Left lung (tissue), 10 donors: ENCODE results near the gene GASK1A. TPM values are rescaled to one million over a fixed set of nuclear protein-coding genes. Genes with fewer than 3 reads are reported as not detected.
"Not testable (repeated sequence)": the region's sequence is repeated elsewhere in the genome, so short reads cannot be mapped to it uniquely, and the experiment has no call there.

ENCODE experiments used
- ATAC-seq: fragments of 200-7000 bp; cut with Tn5 transposase; one replicate; pipeline ENCODE4 v1.9.1; 2020; ENCODE audit warnings: moderate library complexity
- DNase-seq, 4 donors: peaks; one replicate each; pipeline ENCODE4 v3.0.0-alpha.2; 2013 to 2020
- H3K27ac ChIP-seq, 2 donors: fragments of 200-600 bp; sonication (generic) in 1 of 2; one replicate each; pipeline versions ENCODE4 v1.5.0 to v1.8.0; 2020 to 2021
- H3K27me3 ChIP-seq, 2 donors: fragments of 200-600 bp; sonication (generic) in 1 of 2; one replicate each; pipeline versions ENCODE4 v1.5.0 to v1.8.0; 2020 to 2021
- H3K36me3 ChIP-seq, 2 donors: fragments of 200-600 bp; sonication (generic) in 1 of 2; one replicate each; pipeline versions ENCODE4 v1.5.0 to v1.8.0; 2020 to 2021
- H3K4me1 ChIP-seq, 2 donors: fragments of 200-600 bp; one replicate each; pipeline ENCODE4 v1.8.0; 2021
- H3K4me3 ChIP-seq, 2 donors: fragments of 200-600 bp; sonication (generic) in 1 of 2; one replicate each; pipeline versions ENCODE4 v1.5.0 to v1.8.0; 2020 to 2021; ENCODE audit warnings: mild to moderate bottlenecking in 1 of 2
- H3K9me3 ChIP-seq, 2 donors: fragments of 200-600 bp; sonication (generic) in 1 of 2; one replicate each; pipeline versions ENCODE4 v1.5.0 to v1.8.0; 2020 to 2021
- CTCF ChIP-seq, 2 donors: fragments of 200-600 bp; sonication (generic) in 1 of 2; IDR thresholded peaks; one replicate each; pipeline versions ENCODE4 v1.5.0 to v1.8.0; 2021; ENCODE audit warnings: antibody characterized with exemption in 2 of 2
- intact Hi-C, 2 donors: fragments of 100-400 bp; cut with DNase I; formaldehyde crosslinking; loops; one replicate each; pipeline versions ENCODE4 v1.11.2 to v1.14.2; 2022
- polyA plus RNA-seq, 6 donors: library from polyadenylated mRNA; unstranded; fragments of 120-200 nt; gene quantifications; one replicate each; pipeline ENCODE4 v1.2.1, GENCODE V29; 2013; ENCODE audit not compliant: insufficient read length in 6 of 6
- total RNA-seq, 2 donors: library from RNA; stranded (reverse); fragmentation: NEBNext Ultra II Directional; extraction: Animal tissue kit (Norgen Biotek cat#: 25700); gene quantifications; one replicate each; pipeline ENCODE4 v1.2.1, GENCODE V29; 2021
- donor health status: DM: no; HTN: yes; CAD: no.
- donor health status: DM: no; HTN: no; CAD: no.

Gene GASK1A
- total and polyA plus RNA-seq, 8 donors, result 3.1 to 12.3 (median 4.2) TPM

GRCh38 chr3:42970557-42970956 lies 8.6 kb upstream of the GASK1A start:
- no peak overlapping the region for H3K4me3 ChIP-seq
- intact Hi-C loops, result no loop called here
- no peaks in the 10 kb centered on the region for H3K4me1 ChIP-seq
- no peak overlapping the region for H3K27ac ChIP-seq
- peaks cover 0 to 17% of the 10 kb centered on the region in 2 donors for H3K9me3 ChIP-seq
- H3K36me3 ChIP-seq, result no peaks in the 10 kb centered on the region
- no peaks in the 10 kb centered on the region for H3K27me3 ChIP-seq
- ATAC-seq, result no peak
- no peak for DNase-seq
- no peak for TF ChIP-seq CTCF (IDR thresholded peaks at IDR 0.05)

- no peak for ATAC-seq
- Histone ChIP-seq H3K9me3 (peaks cover 0 to 17% of the 10 kb centered on the region in 2 donors), H3K27me3 (no peaks in the 10 kb centered on the region), H3K27ac (no peak overlapping the region), H3K4me1 (no peaks in the 10 kb centered on the region), H3K4me3 (no peak overlapping the region), H3K36me3 (no peaks in the 10 kb centered on the region)
- no peak for TF ChIP-seq CTCF (IDR thresholded peaks at IDR 0.05)
- DNase-seq, result no peak
- intact Hi-C loops, result no loop called here
Observed at GRCh38 chr3:42970976-42971772, 7.9 kb upstream of the GASK1A start.

- H3K36me3 ChIP-seq, H3K27ac ChIP-seq, DNase-seq, intact Hi-C loops, H3K4me3 ChIP-seq, ATAC-seq: not testable (repeated sequence)
- Histone ChIP-seq H3K9me3 (peaks cover 0 to 17% of the 10 kb centered on the region in 2 donors), H3K4me1 (peaks cover 0 to 12% of the 10 kb centered on the region in 2 donors), H3K27me3 (peaks cover 0 to 19% of the 10 kb centered on the region in 2 donors)
Observed at GRCh38 chr3:42974906-42975305, 4.2 kb upstream of the GASK1A start.

- Histone ChIP-seq H3K27ac (no peak overlapping the region), H3K4me3 (no peak overlapping the region), H3K9me3 (peaks cover 0 to 17% of the 10 kb centered on the region in 2 donors), H3K27me3 (peaks cover 0 to 25% of the 10 kb centered on the region in 2 donors), H3K36me3 (no peaks in the 10 kb centered on the region), H3K4me1 (peaks cover 5 to 14% of the 10 kb centered on the region in 2 donors)
- no peak for ATAC-seq
- no peak for TF ChIP-seq CTCF (IDR thresholded peaks at IDR 0.05)
- DNase-seq, result no peak
- intact Hi-C loops, result no loop called here
Observed at GRCh38 chr3:42975456-42975855, 3.7 kb upstream of the GASK1A start.

GRCh38 chr3:42975955-42976354 lies 3.2 kb upstream of the GASK1A start:
- intact Hi-C loops, result no loop called here
- Histone ChIP-seq H3K4me1 (peaks cover 6 to 14% of the 10 kb centered on the region in 2 donors), H3K27me3 (peaks cover 0 to 30% of the 10 kb centered on the region in 2 donors), H3K36me3 (no peaks in the 10 kb centered on the region), H3K4me3 (no peak overlapping the region), H3K27ac (no peak overlapping the region), H3K9me3 (peaks cover 0 to 17% of the 10 kb centered on the region in 2 donors)
- TF ChIP-seq CTCF (IDR thresholded peaks at IDR 0.05), result no peak
- DNase-seq (no peak), ATAC-seq (no peak)
